ENCODE measurements around the gene NDUFS8. TPM values are rescaled to one million over a fixed set of nuclear protein-coding genes. Genes with fewer than 3 reads are reported as not detected.

The NDUFS8 gene
- total RNA-seq, 3 donors from 2014 or later (not counting 1 experiment from before 2014, with no cell fraction given), result 84.5 to 95.2 (median 90.7) TPM

DNA sequence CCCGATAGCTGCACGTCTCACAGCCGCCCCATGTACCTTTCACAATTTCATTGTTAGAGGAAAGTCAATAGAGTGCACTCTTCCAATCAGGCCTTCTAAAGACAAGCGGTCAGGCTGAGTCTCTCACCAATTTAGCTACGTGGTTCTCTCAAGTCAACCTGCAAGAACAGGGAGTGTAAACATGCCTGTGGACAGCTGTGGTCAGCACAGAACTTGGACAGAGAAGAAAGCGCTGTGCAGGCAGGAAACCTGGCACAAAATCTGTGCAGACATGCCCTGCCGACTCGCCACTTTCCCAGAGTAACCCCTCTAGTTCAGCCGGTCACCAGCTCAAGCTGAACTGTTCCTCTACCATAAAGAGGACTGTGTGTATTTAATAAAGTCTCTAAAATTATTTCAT is 51.2 kb downstream of the NDUFS8 start:
- Mint-ChIP-seq H3K27ac (no peak overlapping the region), H3K4me3 (no peak overlapping the region), H3K9me3 (no peaks in the 10 kb centered on the region), H3K36me3 (no peaks in the 10 kb centered on the region), H3K4me1 (peaks cover 0 to 6% of the 10 kb centered on the region in 2 donors), H3K27me3 (ENCODE audit: low read depth in 2 of 2) (no peaks in the 10 kb centered on the region)
- Histone ChIP-seq H3K27ac (ENCODE audit: low read length) (no peak overlapping the region), H3K27me3 (ENCODE audit: control insufficient read depth, insufficient read depth, low read length) (no peaks in the 10 kb centered on the region), H3K36me3 (ENCODE audit: control insufficient read depth, insufficient read depth, low read length) (peaks cover 3% of the 10 kb centered on the region), H3K4me3 (ENCODE audit: low read length) (no peak overlapping the region), H3K4me1 (ENCODE audit: control insufficient read depth, insufficient read depth, low read length) (peaks cover 4% of the 10 kb centered on the region), H3K9me3 (ENCODE audit: control insufficient read depth, insufficient read depth, low read length) (no peaks in the 10 kb centered on the region)
- intact Hi-C loops (cut with micrococcal nuclease), result no loop called here
- no peak for DNase-seq
- 89% methylated on average over 7 of the region's 9 CpGs for WGBS (ENCODE audit: insufficient coverage)
- TF ChIP-seq, protein P1, sequence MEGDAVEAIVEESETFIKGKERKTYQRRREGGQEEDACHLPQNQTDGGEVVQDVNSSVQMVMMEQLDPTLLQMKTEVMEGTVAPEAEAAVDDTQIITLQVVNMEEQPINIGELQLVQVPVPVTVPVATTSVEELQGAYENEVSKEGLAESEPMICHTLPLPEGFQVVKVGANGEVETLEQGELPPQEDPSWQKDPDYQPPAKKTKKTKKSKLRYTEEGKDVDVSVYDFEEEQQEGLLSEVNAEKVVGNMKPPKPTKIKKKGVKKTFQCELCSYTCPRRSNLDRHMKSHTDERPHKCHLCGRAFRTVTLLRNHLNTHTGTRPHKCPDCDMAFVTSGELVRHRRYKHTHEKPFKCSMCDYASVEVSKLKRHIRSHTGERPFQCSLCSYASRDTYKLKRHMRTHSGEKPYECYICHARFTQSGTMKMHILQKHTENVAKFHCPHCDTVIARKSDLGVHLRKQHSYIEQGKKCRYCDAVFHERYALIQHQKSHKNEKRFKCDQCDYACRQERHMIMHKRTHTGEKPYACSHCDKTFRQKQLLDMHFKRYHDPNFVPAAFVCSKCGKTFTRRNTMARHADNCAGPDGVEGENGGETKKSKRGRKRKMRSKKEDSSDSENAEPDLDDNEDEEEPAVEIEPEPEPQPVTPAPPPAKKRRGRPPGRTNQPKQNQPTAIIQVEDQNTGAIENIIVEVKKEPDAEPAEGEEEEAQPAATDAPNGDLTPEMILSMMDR (IDR thresholded peaks at IDR 0.05), result no peak
- ATAC-seq, result no peak

DNA sequence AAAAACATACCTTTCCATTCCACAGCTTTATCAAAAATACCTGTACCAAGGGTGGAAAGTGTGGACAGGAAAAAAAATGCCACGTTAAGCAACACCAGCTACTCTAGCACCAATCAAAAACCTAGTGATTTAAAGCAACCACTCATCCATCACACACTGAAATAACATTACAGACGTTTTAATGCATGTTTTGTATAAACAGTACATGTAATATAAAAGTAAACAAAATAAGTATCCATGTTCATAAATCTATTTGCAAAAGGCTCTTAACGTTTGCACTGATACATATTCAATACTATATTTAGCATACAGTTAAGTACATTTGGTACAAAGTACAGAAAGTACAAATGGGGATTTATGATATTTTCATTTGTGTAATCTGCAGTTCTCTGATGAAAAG is 52.0 kb downstream of the NDUFS8 start:
- WGBS (ENCODE audit: insufficient coverage), result 88% methylated on average over 1 of the region's 3 CpGs
- Histone ChIP-seq H3K4me3 (ENCODE audit: low read length) (no peak overlapping the region), H3K27ac (ENCODE audit: low read length) (no peak overlapping the region), H3K27me3 (ENCODE audit: control insufficient read depth, insufficient read depth, low read length) (no peaks in the 10 kb centered on the region), H3K36me3 (ENCODE audit: control insufficient read depth, insufficient read depth, low read length) (peaks cover 3% of the 10 kb centered on the region), H3K9me3 (ENCODE audit: control insufficient read depth, insufficient read depth, low read length) (no peaks in the 10 kb centered on the region), H3K4me1 (ENCODE audit: control insufficient read depth, insufficient read depth, low read length) (peaks cover 3% of the 10 kb centered on the region)
- TF ChIP-seq, protein P1 (IDR thresholded peaks at IDR 0.05), result no peak
- peaks cover 0 to 3% of the 10 kb centered on the region in 2 donors for H3K4me1 Mint-ChIP-seq
- H3K4me3 Mint-ChIP-seq, result no peak overlapping the region
- H3K9me3 Mint-ChIP-seq, result no peaks in the 10 kb centered on the region
- DNase-seq (no peak), ATAC-seq (no peak)
- H3K27me3 Mint-ChIP-seq (ENCODE audit: low read depth in 2 of 2), result no peaks in the 10 kb centered on the region
- intact Hi-C loops (cut with micrococcal nuclease), result no loop called here
- no peak overlapping the region for H3K27ac Mint-ChIP-seq
- H3K36me3 Mint-ChIP-seq, result no peaks in the 10 kb centered on the region

DNA sequence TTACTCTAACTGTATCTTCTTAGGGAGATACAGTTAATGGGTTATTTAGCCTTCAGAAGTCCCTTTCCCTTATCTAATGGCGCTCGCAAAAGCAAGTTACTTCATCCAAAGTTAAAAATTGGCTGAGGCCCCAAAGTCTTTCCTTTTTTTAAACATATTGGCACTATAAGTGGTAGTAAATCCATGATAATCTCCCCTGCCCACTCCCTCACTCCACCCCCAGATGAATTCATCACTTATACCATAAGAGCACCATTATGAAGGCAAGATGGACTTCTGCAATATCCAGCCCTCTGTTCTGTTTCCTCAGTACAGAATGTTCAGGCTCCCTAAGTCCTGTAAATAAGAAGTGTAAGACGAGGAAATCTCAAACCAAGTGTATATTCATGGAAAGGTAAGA is 53.0 kb downstream of the NDUFS8 start:
- H3K4me1 ChIP-seq (ENCODE audit: control insufficient read depth, insufficient read depth, low read length), result no peaks in the 10 kb centered on the region
- TF ChIP-seq, protein P1 (IDR thresholded peaks at IDR 0.05), result no peak
- DNase-seq (no peak), ATAC-seq (no peak)
- H3K36me3 ChIP-seq (ENCODE audit: control insufficient read depth, insufficient read depth, low read length), result peaks cover 3% of the 10 kb centered on the region
- no peak overlapping the region for H3K27ac ChIP-seq (ENCODE audit: low read length)
- no peak overlapping the region for H3K4me3 Mint-ChIP-seq
- no peaks in the 10 kb centered on the region for H3K9me3 ChIP-seq (ENCODE audit: control insufficient read depth, insufficient read depth, low read length)
- WGBS (ENCODE audit: insufficient coverage), result 100% methylated on average over 1 of the region's 3 CpGs
- H3K4me1 Mint-ChIP-seq, result no peaks in the 10 kb centered on the region
- no peaks in the 10 kb centered on the region for H3K36me3 Mint-ChIP-seq
- H3K9me3 Mint-ChIP-seq, result no peaks in the 10 kb centered on the region
- H3K27me3 Mint-ChIP-seq (ENCODE audit: low read depth in 2 of 2), result no peaks in the 10 kb centered on the region
- intact Hi-C loops (cut with micrococcal nuclease), result no loop called here
- H3K27ac Mint-ChIP-seq, result no peak overlapping the region
- no peak overlapping the region for H3K4me3 ChIP-seq (ENCODE audit: low read length)
- H3K27me3 ChIP-seq (ENCODE audit: control insufficient read depth, insufficient read depth, low read length), result no peaks in the 10 kb centered on the region

Other genes with a start within 250 kb of the NDUFS8 start
- 10 to 100 TPM; 26.6 to 44.3 (median 39.7) TPM for gene UNC93B1, start 26.6 kb upstream of the NDUFS8 start, total RNA-seq
- gene ALDH3B1, start 20.4 kb upstream of the NDUFS8 start, total RNA-seq, result 1 to 10 TPM; 2.4 to 9.0 (median 4.0) TPM
- 100 to 1,000 TPM; 438 to 480 (median 465) TPM for gene TCIRG1, start 8.3 kb downstream of the NDUFS8 start, total RNA-seq
- 10 to 100 TPM; 15.8 to 24.6 (median 24.4) TPM for gene CHKA, start 90.7 kb downstream of the NDUFS8 start, total RNA-seq
- gene KMT5B, start 182.6 kb downstream of the NDUFS8 start, total RNA-seq, result 10 to 100 TPM; 45.0 to 60.1 (median 55.6) TPM
- gene C11orf24, start 241.3 kb downstream of the NDUFS8 start, total RNA-seq, result 10 to 100 TPM; 15.6 to 26.1 (median 17.7) TPM